ENCODE results near the gene ADAMTS4. TPM values are rescaled to one million over a fixed set of nuclear protein-coding genes. Genes with fewer than 3 reads are reported as not detected.

The ADAMTS4 gene
- total and polyA plus RNA-seq, 9 of the 15 experiments (the other 6 are each of a cell fraction or from before 2014, with no cell fraction given) = 0.07 to 3.7 (median 0.41) TPM

DNA sequence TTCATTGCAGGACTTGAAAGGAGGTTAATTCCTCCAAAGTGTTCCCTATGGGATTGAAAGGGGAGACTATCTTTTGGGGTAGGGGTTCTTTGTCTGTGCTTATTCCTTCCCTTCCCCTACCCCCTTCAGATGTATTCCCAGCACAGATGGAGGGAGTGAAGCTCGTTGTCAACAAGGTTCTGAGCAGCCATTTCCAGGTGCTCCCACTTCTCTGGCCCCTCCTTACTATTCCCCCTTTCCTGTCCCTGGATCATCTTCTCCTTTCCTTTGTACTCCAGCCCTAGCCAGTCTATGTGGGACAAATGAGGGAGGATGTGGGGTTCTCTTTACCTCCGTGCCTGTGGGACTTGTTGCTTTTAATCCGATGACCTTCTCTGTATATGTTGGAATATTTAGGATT lies 27.9 kb upstream of the ADAMTS4 start:
- peak overlapping the region; percentile 76 to 93 for H3K9ac ChIP-seq (ENCODE audit: insufficient read depth in 1 of 2, low read depth in 2 of 2, low read length in 2 of 2)
- 0% methylated on average over 3 of the region's 3 CpGs for WGBS (ENCODE audit: insufficient coverage, low coverage, missing lambda C conversion rate)
- in situ Hi-C loops (cut with MboI) (loop anchor here (5.0 kb wide), 1 partner anchor 156 kb away; no protein-coding TSS in a partner anchor), intact Hi-C loops (cut with micrococcal nuclease) (loop anchor here (2.0 to 5.0 kb wide), 4 partner anchors 64 to 156 kb away; partner anchors contain the start of gene CFAP126)
- no peaks in the 10 kb centered on the region for H3K9me1 ChIP-seq (ENCODE audit: control insufficient read depth, insufficient read depth, low read length)
- POLR2A ChIA-PET = interaction anchor here (0.6 to 2.1 kb wide), 4 partner anchors 12 to 122 kb away, joined by 3 to 7 read pairs (median 3); partner anchors contain the start of gene SDHC
- H3K27me3 ChIP-seq (ENCODE audit: control insufficient read depth in 2 of 2, insufficient read depth in 2 of 2, low read length in 2 of 2) = no peaks in the 10 kb centered on the region
- H3K36me3 ChIP-seq (ENCODE audit: control insufficient read depth, insufficient read depth, low read length) = peaks cover 37% of the 10 kb centered on the region
- CTCF ChIA-PET (ENCODE audit: low intra/inter-chr PET ratio) = interaction anchor here (0.7 to 1.1 kb wide), 4 partner anchors 65 to 155 kb away, joined by 3 to 7 read pairs (median 6); no protein-coding TSS in a partner anchor
- no peaks in the 10 kb centered on the region for H4K20me1 ChIP-seq (replicated peaks; ENCODE audit: control insufficient read depth, insufficient read depth, low read length)
- peak overlapping the region; percentile 70 for H3K4me3 ChIP-seq
- H3K4me1 ChIP-seq (replicated peaks in 1 of 2; ENCODE audit: control insufficient read depth in 2 of 2, insufficient read depth in 2 of 2, low read length in 2 of 2) = peaks cover 15 to 16% of the 10 kb centered on the region in 2 experiments; a peak in 3 of 5 replicates
- DNase-seq (ENCODE audit: extremely low read depth in 1 of 4, low spot score in 3 of 4) (peak in 3 of 4 experiments; percentile 27 to 40 (median 35)), ATAC-seq (peak; percentile 2; the same call in 2 of the 3 replicates), FAIRE-seq (no peak)
- peak overlapping the region; percentile 87 for H2AFZ ChIP-seq (ENCODE audit: low read depth, low read length)
- H3K4me2 ChIP-seq (ENCODE audit: insufficient read depth, low read length) = peak overlapping the region; percentile 97
- H3K27ac ChIP-seq (ENCODE audit: extremely low read depth, low read depth, low read length) = peak overlapping the region; percentile 79
- peaks cover 19% of the 10 kb centered on the region for H3K79me2 ChIP-seq (ENCODE audit: control insufficient read depth, insufficient read depth, low read length)
- no TSS peak for BruUV-seq (replicated peaks)
- H3K9me3 ChIP-seq (replicated peaks; ENCODE audit: control insufficient read depth, insufficient read depth, low read depth, low read length) = no peaks in the 10 kb centered on the region
- peak in 1 of 3 experiments; percentile 74 for TF ChIP-seq YY1 (IDR thresholded peaks at IDR 0.05; ENCODE audit: borderline replicate concordance in 1 of 3, control insufficient read depth in 1 of 3, extremely low read depth in 1 of 3, insufficient read depth in 3 of 3, insufficient read length in 1 of 3, insufficient replicate concordance in 2 of 3, low read depth in 1 of 3, low read length in 2 of 3)
- TF ChIP-seq, protein P1, sequence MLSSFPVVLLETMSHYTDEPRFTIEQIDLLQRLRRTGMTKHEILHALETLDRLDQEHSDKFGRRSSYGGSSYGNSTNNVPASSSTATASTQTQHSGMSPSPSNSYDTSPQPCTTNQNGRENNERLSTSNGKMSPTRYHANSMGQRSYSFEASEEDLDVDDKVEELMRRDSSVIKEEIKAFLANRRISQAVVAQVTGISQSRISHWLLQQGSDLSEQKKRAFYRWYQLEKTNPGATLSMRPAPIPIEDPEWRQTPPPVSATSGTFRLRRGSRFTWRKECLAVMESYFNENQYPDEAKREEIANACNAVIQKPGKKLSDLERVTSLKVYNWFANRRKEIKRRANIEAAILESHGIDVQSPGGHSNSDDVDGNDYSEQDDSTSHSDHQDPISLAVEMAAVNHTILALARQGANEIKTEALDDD (IDR thresholded peaks at IDR 0.05) = no peak
- TF ChIP-seq, protein P2, sequence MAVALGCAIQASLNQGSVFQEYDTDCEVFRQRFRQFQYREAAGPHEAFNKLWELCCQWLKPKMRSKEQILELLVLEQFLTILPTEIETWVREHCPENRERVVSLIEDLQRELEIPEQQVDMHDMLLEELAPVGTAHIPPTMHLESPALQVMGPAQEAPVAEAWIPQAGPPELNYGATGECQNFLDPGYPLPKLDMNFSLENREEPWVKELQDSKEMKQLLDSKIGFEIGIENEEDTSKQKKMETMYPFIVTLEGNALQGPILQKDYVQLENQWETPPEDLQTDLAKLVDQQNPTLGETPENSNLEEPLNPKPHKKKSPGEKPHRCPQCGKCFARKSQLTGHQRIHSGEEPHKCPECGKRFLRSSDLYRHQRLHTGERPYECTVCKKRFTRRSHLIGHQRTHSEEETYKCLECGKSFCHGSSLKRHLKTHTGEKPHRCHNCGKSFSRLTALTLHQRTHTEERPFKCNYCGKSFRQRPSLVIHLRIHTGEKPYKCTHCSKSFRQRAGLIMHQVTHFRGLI (CRISPR knock-in tag; IDR thresholded peaks at IDR 0.05) = no peak
- no peak for TF ChIP-seq PHB2 (IDR thresholded peaks at IDR 0.05; ENCODE audit: low read depth)
- peak; percentile 27; the same call in 1 of the 2 replicates for TF ChIP-seq POLR2A (conservative IDR thresholded peaks at IDR 0.05)
- TF ChIP-seq, protein P3, sequence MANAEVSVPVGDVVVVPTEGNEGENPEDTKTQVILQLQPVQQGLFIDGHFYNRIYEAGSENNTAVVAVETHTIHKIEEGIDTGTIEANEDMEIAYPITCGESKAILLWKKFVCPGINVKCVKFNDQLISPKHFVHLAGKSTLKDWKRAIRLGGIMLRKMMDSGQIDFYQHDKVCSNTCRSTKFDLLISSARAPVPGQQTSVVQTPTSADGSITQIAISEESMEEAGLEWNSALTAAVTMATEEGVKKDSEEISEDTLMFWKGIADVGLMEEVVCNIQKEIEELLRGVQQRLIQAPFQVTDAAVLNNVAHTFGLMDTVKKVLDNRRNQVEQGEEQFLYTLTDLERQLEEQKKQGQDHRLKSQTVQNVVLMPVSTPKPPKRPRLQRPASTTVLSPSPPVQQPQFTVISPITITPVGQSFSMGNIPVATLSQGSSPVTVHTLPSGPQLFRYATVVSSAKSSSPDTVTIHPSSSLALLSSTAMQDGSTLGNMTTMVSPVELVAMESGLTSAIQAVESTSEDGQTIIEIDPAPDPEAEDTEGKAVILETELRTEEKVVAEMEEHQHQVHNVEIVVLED (CRISPR knock-in tag; IDR thresholded peaks at IDR 0.05) = no peak
- TF ChIP-seq CHD4 (IDR thresholded peaks at IDR 0.05; ENCODE audit: insufficient read depth, insufficient replicate concordance, low read depth, low read length, poor library complexity, severe bottlenecking) = no peak
- TF ChIP-seq, protein P4, sequence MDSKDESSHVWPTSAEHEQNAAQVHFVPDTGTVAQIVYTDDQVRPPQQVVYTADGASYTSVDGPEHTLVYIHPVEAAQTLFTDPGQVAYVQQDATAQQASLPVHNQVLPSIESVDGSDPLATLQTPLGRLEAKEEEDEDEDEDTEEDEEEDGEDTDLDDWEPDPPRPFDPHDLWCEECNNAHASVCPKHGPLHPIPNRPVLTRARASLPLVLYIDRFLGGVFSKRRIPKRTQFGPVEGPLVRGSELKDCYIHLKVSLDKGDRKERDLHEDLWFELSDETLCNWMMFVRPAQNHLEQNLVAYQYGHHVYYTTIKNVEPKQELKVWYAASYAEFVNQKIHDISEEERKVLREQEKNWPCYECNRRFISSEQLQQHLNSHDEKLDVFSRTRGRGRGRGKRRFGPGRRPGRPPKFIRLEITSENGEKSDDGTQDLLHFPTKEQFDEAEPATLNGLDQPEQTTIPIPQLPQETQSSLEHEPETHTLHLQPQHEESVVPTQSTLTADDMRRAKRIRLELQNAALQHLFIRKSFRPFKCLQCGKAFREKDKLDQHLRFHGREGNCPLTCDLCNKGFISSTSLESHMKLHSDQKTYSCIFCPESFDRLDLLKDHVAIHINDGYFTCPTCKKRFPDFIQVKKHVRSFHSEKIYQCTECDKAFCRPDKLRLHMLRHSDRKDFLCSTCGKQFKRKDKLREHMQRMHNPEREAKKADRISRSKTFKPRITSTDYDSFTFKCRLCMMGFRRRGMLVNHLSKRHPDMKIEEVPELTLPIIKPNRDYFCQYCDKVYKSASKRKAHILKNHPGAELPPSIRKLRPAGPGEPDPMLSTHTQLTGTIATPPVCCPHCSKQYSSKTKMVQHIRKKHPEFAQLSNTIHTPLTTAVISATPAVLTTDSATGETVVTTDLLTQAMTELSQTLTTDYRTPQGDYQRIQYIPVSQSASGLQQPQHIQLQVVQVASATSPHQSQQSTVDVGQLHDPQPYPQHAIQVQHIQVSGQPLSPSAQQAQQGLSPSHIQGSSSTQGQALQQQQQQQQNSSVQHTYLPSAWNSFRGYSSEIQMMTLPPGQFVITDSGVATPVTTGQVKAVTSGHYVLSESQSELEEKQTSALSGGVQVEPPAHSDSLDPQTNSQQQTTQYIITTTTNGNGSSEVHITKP (IDR thresholded peaks at IDR 0.05; ENCODE audit: partially characterized antibody) = peak; percentile 16
- peak; percentile 44 for TF ChIP-seq BRD9 (IDR thresholded peaks at IDR 0.05; ENCODE audit: low read depth, partially characterized antibody)
- 0 out of 2 replicates have a peak, but pooled peaks have one; percentile 6 for TF ChIP-seq ZNF589 (CRISPR knock-in tag; IDR thresholded peaks at IDR 0.05; ENCODE audit: low read depth)
- TF ChIP-seq SNRNP70 (optimal IDR thresholded peaks at IDR 0.05; ENCODE audit: low read depth, low read length) = no peak
- no peak for TF ChIP-seq CXXC5 (CRISPR knock-in tag; IDR thresholded peaks at IDR 0.05)
